ENCODE data around the gene POLR1D.
A peak's percentile ranks its signal among the peaks of the same experiment; 100 is the strongest.
"Not testable (repeated sequence)": the region's sequence is repeated elsewhere in the genome, so short reads cannot be mapped to it uniquely, and the experiment has no call there.

Gene POLR1D

GRCh38 chr13:27617881-27618321 is 3.8 kb upstream of the POLR1D start:
- no peak for DNase-seq (ENCODE audit: low read depth)

GRCh38 chr13:27619093-27619727 is 2.5 kb upstream of the POLR1D start:
- DNase-seq (ENCODE audit: low read depth) = no peak

- no peak for DNase-seq (ENCODE audit: low read depth)
Measured at GRCh38 chr13:27619728-27620376, 1.8 kb upstream of the POLR1D start.

GRCh38 chr13:27620377-27621115 is 1.1 kb upstream of the POLR1D start, which contains the start of gene LNX2:
TSS of gene LNX2 (minus strand) at chr13:27620529. CDS start at chr13:27581703, 38,826 bp downstream.
- peak; percentile 82 for DNase-seq (ENCODE audit: low read depth)

- DNase-seq (ENCODE audit: low read depth) = no peak
Measured at GRCh38 chr13:27621116-27621365, 651 bp upstream of the POLR1D start.

GRCh38 chr13:27622102-27622820 is 569 bp downstream of the POLR1D start:
- no peak for DNase-seq (ENCODE audit: low read depth)

GRCh38 chr13:27622881-27623280 is 1.2 kb downstream of the POLR1D start:
- DNase-seq (ENCODE audit: low read depth) = no peak

- DNase-seq (ENCODE audit: low read depth) = no peak
Measured at GRCh38 chr13:27624071-27624470, 2.4 kb downstream of the POLR1D start.

- no peak for DNase-seq (ENCODE audit: low read depth)
Measured at GRCh38 chr13:27625839-27626238, 4.1 kb downstream of the POLR1D start.

GRCh38 chr13:27627380-27627779 is 5.7 kb downstream of the POLR1D start:
- DNase-seq (ENCODE audit: low read depth) = no peak

- no peak for DNase-seq (ENCODE audit: low read depth)
Measured at GRCh38 chr13:27628081-27628480, 6.4 kb downstream of the POLR1D start.

GRCh38 chr13:27628766-27629165 is 7.1 kb downstream of the POLR1D start:
- not testable (repeated sequence) for DNase-seq (ENCODE audit: low read depth)

GRCh38 chr13:27631156-27631555 is 9.5 kb downstream of the POLR1D start:
- DNase-seq (ENCODE audit: low read depth) = no peak

GRCh38 chr13:27631665-27632064 is 10.0 kb downstream of the POLR1D start:
- DNase-seq (ENCODE audit: low read depth) = no peak

- no peak for DNase-seq (ENCODE audit: low read depth)
Measured at GRCh38 chr13:27632214-27632613, 10.5 kb downstream of the POLR1D start.

GRCh38 chr13:27632648-27633047 is 11.0 kb downstream of the POLR1D start:
- DNase-seq (ENCODE audit: low read depth) = no peak

- DNase-seq (ENCODE audit: low read depth) = no peak
Measured at GRCh38 chr13:27634231-27634630, 12.5 kb downstream of the POLR1D start.

GRCh38 chr13:27634791-27635190 is 13.1 kb downstream of the POLR1D start:
- no peak for DNase-seq (ENCODE audit: low read depth)

GRCh38 chr13:27635266-27635665 is 13.6 kb downstream of the POLR1D start:
- DNase-seq (ENCODE audit: low read depth) = no peak

- DNase-seq (ENCODE audit: low read depth) = no peak
Measured at GRCh38 chr13:27636589-27637288, 15.0 kb downstream of the POLR1D start.

GRCh38 chr13:27637289-27637626 is 15.6 kb downstream of the POLR1D start:
- no peak for DNase-seq (ENCODE audit: low read depth)

GRCh38 chr13:27638001-27638400 is 16.3 kb downstream of the POLR1D start:
- DNase-seq (ENCODE audit: low read depth) = no peak
